H1 (cell line): Measurements from ENCODE around the gene SNRPD3. TPM values are rescaled to one million over a fixed set of nuclear protein-coding genes. Genes with fewer than 3 reads are reported as not detected.
"Not testable (repeated sequence)": the region's sequence is repeated elsewhere in the genome, so short reads cannot be mapped to it uniquely, and the experiment has no call there.

ENCODE experiments used
- CTCF ChIA-PET: fragments of 300-600 bp; sonication (Branson Sonifier 250); formaldehyde crosslinking; loops from one replicate; lab custom pipeline; 2021; ENCODE audit not compliant: partially characterized antibody; lab: Charles Lee
- POLR2A ChIA-PET: fragments of 300-600 bp; sonication (Branson Sonifier 250); formaldehyde crosslinking; loops from one replicate; lab custom pipeline; 2021; ENCODE audit warnings: inconsistent platforms; ENCODE audit not compliant: partially characterized antibody; lab: Charles Lee
- DNase-seq, 2 experiments: peaks; one replicate each; pipeline versions ENCODE4 v3.0.0 to v3.0.0-alpha.2; 2010 to 2022; ENCODE audit warnings: low spot score in 2 of 2, low read depth in 1 of 2, mixed read lengths in 1 of 2
- FAIRE-seq: peaks from 2 replicates; lab custom pipeline; 2011; peaks lifted over from hg19 to GRCh38; lab: Jason Lieb, UNC
- H2AFZ ChIP-seq: 2 replicates; pipeline ENCODE4 v1.8.1; 2012; ENCODE audit warnings: low read length, inconsistent platforms
- H2AK5ac ChIP-seq: 2 replicates; pipeline ENCODE4 v1.6.1; 2013; ENCODE audit warnings: low read depth, low read length
- H2BK120ac ChIP-seq: replicated peaks from 2 replicates; pipeline ENCODE3; 2013; ENCODE audit warnings: low read depth, low read length, inconsistent platforms
- H2BK12ac ChIP-seq: 2 replicates; pipeline ENCODE4 v1.6.1; 2013; ENCODE audit warnings: low read depth, low read length
- H2BK15ac ChIP-seq: 2 replicates; pipeline ENCODE4 v1.6.1; 2013; ENCODE audit warnings: low read length
- H2BK20ac ChIP-seq: 2 replicates; pipeline ENCODE4 v1.6.1; 2013; ENCODE audit warnings: low read length
- H2BK5ac ChIP-seq: 2 replicates; pipeline ENCODE4 v1.6.1; 2013; ENCODE audit warnings: low read depth, low read length
- H3K14ac ChIP-seq: 2 replicates; pipeline ENCODE4 v1.6.1; 2013; ENCODE audit warnings: inconsistent platforms; ENCODE audit not compliant: insufficient read length
- H3K18ac ChIP-seq: 2 replicates; pipeline ENCODE4 v1.6.1; 2013; ENCODE audit warnings: low read length; ENCODE audit errors: extremely low read depth
- H3K23ac ChIP-seq: 2 replicates; pipeline ENCODE4 v1.6.1; 2013; ENCODE audit warnings: inconsistent platforms; ENCODE audit not compliant: insufficient read length
- H3K23me2 ChIP-seq: 2 replicates; pipeline ENCODE4 v1.6.1; 2013; ENCODE audit warnings: low read depth, low read length
- H3K27ac ChIP-seq: 2 replicates; pipeline ENCODE4 v1.6.1; 2011; ENCODE audit warnings: low read depth, low read length, inconsistent platforms
- H3K27me3 ChIP-seq, 4 experiments: replicated peaks in 1 of 4; 1 replicate in 1 of 4; 2 replicates in 3 of 4; pipeline versions ENCODE4 v1.6.1 to v1.8.1; 2011 to 2013; ENCODE audit warnings: low read length in 3 of 4, mild to moderate bottlenecking in 3 of 4, inconsistent platforms in 2 of 4, mixed read lengths in 2 of 4, moderate library complexity in 1 of 4; ENCODE audit not compliant: control insufficient read depth in 3 of 4, insufficient read depth in 3 of 4; ENCODE audit errors: extremely low read depth in 1 of 4
- H3K36me3 ChIP-seq, 4 experiments: 2 replicates each; pipeline versions ENCODE4 v1.6.1 to v1.8.1; 2011 to 2013; ENCODE audit warnings: mild to moderate bottlenecking in 4 of 4, low read length in 3 of 4, moderate library complexity in 2 of 4, control low read depth in 1 of 4, inconsistent platforms in 1 of 4; ENCODE audit not compliant: insufficient read depth in 4 of 4, control insufficient read depth in 2 of 4
- H3K4ac ChIP-seq: replicated peaks from 2 replicates; pipeline ENCODE3; 2013; ENCODE audit warnings: low read length, low read depth, mixed read lengths, inconsistent platforms; ENCODE audit not compliant: insufficient read length
- H3K4me1 ChIP-seq, 4 experiments: replicated peaks in 1 of 4; 1 replicate in 1 of 4; 2 replicates in 3 of 4; pipeline versions ENCODE4 v1.6.1 to v1.8.1; 2011 to 2013; ENCODE audit warnings: low read length in 3 of 4, inconsistent platforms in 2 of 4, mixed read lengths in 1 of 4; ENCODE audit not compliant: insufficient read depth in 4 of 4, control insufficient read depth in 3 of 4
- H3K4me2 ChIP-seq, 2 experiments: 2 replicates each; pipeline versions ENCODE4 v1.6.1 to v1.8.1; 2011 to 2013; ENCODE audit warnings: low read depth in 2 of 2, low read length in 2 of 2, control low read depth in 1 of 2, inconsistent platforms in 1 of 2, mild to moderate bottlenecking in 1 of 2; ENCODE audit not compliant: insufficient read depth in 1 of 2
- H3K4me3 ChIP-seq, 4 experiments: fragments of 200-600, 300-600 bp in 1 of 4; sonication (generic), shearing (Covaris generic), sonication (Bioruptor Twin) in 1 of 4; 2 replicates each; pipeline versions ENCODE4 v1.5.1 to v1.8.1; 2011 to 2016; ENCODE audit warnings: low read length in 4 of 4, low read depth in 3 of 4, control low read depth in 2 of 4, inconsistent platforms in 2 of 4, mild to moderate bottlenecking in 2 of 4, mixed read lengths in 1 of 4, moderate library complexity in 1 of 4; ENCODE audit not compliant: insufficient read depth in 2 of 4; ENCODE audit errors: extremely low read depth in 1 of 4
- H3K56ac ChIP-seq: replicated peaks from 2 replicates; pipeline ENCODE3; 2013; ENCODE audit warnings: low read depth, mild to moderate bottlenecking, mixed read lengths, low read length, inconsistent platforms; ENCODE audit not compliant: insufficient read length
- H3K79me1 ChIP-seq: 2 replicates; pipeline ENCODE4 v1.6.1; 2013; ENCODE audit warnings: low read depth, low read length, control low read depth
- H3K79me2 ChIP-seq, 2 experiments: 2 replicates each; pipeline versions ENCODE4 v1.6.1 to v1.8.1; 2012 to 2013; ENCODE audit warnings: low read length in 2 of 2, mild to moderate bottlenecking in 2 of 2, inconsistent platforms in 1 of 2; ENCODE audit not compliant: insufficient read depth in 2 of 2, control insufficient read depth in 1 of 2
- H3K9ac ChIP-seq, 4 experiments: replicated peaks in 1 of 4; 1 replicate in 1 of 4; 2 replicates in 3 of 4; pipeline versions ENCODE4 v1.6.1 to v1.8.1; 2011 to 2013; ENCODE audit warnings: low read depth in 3 of 4, low read length in 3 of 4, control low read depth in 2 of 4, mild to moderate bottlenecking in 2 of 4, moderate library complexity in 2 of 4, inconsistent platforms in 1 of 4; ENCODE audit errors: extremely low read depth in 1 of 4
- H3K9me3 ChIP-seq, 2 experiments: 2 replicates each; pipeline versions ENCODE4 v1.6.1 to v1.8.1; 2012 to 2013; ENCODE audit warnings: mild to moderate bottlenecking in 2 of 2, moderate library complexity in 2 of 2, control low read depth in 1 of 2, inconsistent platforms in 1 of 2, low read depth in 1 of 2, low read length in 1 of 2, mixed read lengths in 1 of 2; ENCODE audit not compliant: insufficient read depth in 2 of 2
- H4K20me1 ChIP-seq, 2 experiments: replicated peaks in 1 of 2; 2 replicates each; pipeline versions ENCODE3 to v1.8.1; 2011 to 2013; ENCODE audit warnings: inconsistent platforms in 2 of 2, low read length in 2 of 2, mild to moderate bottlenecking in 1 of 2; ENCODE audit not compliant: insufficient read depth in 2 of 2, control insufficient read depth in 1 of 2
- H4K5ac ChIP-seq: 2 replicates; pipeline ENCODE4 v1.6.1; 2013; ENCODE audit warnings: low read length, low read depth, mixed read lengths, inconsistent platforms; ENCODE audit not compliant: insufficient read length
- H4K8ac ChIP-seq: 2 replicates; pipeline ENCODE4 v1.8.0; 2013; ENCODE audit warnings: mild to moderate bottlenecking, moderate library complexity, low read length, inconsistent platforms; ENCODE audit not compliant: insufficient read depth; ENCODE audit errors: extremely low read depth
- H4K91ac ChIP-seq: replicated peaks from 2 replicates; pipeline ENCODE3; 2013; ENCODE audit warnings: low read length, mixed read lengths, inconsistent platforms; ENCODE audit not compliant: insufficient read length
- WGBS, 2 experiments: shearing (Covaris generic) in 1 of 2; methylation state at CpG; one replicate each; pipeline versions ENCODE4 v1.1.6 to v1.1.7; 2013 to 2015; ENCODE audit warnings: low lambda C conversion rate in 2 of 2, mixed read lengths in 2 of 2, inconsistent platforms in 1 of 2, low coverage in 1 of 2, missing lambda C conversion rate in 1 of 2; ENCODE audit not compliant: insufficient replicate concordance in 2 of 2, insufficient coverage in 1 of 2, insufficient read length in 1 of 2; ENCODE audit errors: extremely low coverage in 1 of 2, missing lambda C conversion rate in 1 of 2; 5-methylcytosine and 5-hydroxymethylcytosine counted together
- polyA plus RNA-seq, 7 experiments: library from polyadenylated mRNA; depleted of rRNA in 3 of 7; stranded (reverse) in 5 of 7; unstranded in 2 of 7; fragments of >200 nt in 5 of 7; fragments of 200-250 nt in 2 of 7; gene quantifications; 1 replicate in 5 of 7; 2 replicates in 1 of 7; 4 replicates in 1 of 7; pipeline versions ENCODE4 v1.2.1 to v1.2.3, GENCODE V29; 2011 to 2013; ENCODE audit warnings: missing spikeins in 2 of 7, mixed read lengths in 2 of 7
- total RNA-seq: library from RNA; stranded (reverse); fragmentation: NEBNext Ultra II Directional; extraction: Animal tissue kit (Norgen Biotek cat#: 25700); gene quantifications from 2 replicates; pipeline ENCODE4 v1.2.1, GENCODE V29; 2021

SNRPD3 gene
- total and polyA plus RNA-seq, 2 of the 8 experiments (the other 6 are each of a cell fraction or from before 2014, with no cell fraction given) = 200 to 455 TPM

- H3K27ac ChIP-seq, H3K4ac ChIP-seq, H3K56ac ChIP-seq, H2BK12ac ChIP-seq, H4K20me1 ChIP-seq, H3K79me1 ChIP-seq, H4K5ac ChIP-seq, H3K14ac ChIP-seq, H2BK5ac ChIP-seq, H2BK20ac ChIP-seq, H2BK120ac ChIP-seq, H4K91ac ChIP-seq, H4K8ac ChIP-seq, H3K9me3 ChIP-seq, H3K9ac ChIP-seq, H3K23ac ChIP-seq, H3K18ac ChIP-seq, H3K4me3 ChIP-seq, H3K23me2 ChIP-seq, FAIRE-seq, H2AK5ac ChIP-seq, H3K4me1 ChIP-seq, H3K79me2 ChIP-seq, H3K27me3 ChIP-seq, H3K4me2 ChIP-seq, H2BK15ac ChIP-seq, H3K36me3 ChIP-seq, POLR2A ChIA-PET, DNase-seq, H2AFZ ChIP-seq: not testable (repeated sequence)
- CTCF ChIA-PET = interaction anchor here (0.6 kb wide), 1 partner anchor 12 kb away, joined by 4 read pairs; no protein-coding TSS in a partner anchor
- 96% methylated on average over 2 of the region's 2 CpGs; no CpG with 5 or more reads in 1 of the 2 experiments for WGBS, 2 experiments
These were observed 66.8 kb downstream of the SNRPD3 start for GRCh38 chr22:24622596-24622995.

Other genes starting within 250 kb of the SNRPD3 start
- 7.1 and 7.2 TPM in 2 replicates for gene ADORA2A, start 128.4 kb upstream of the SNRPD3 start, total RNA-seq
- 20.3 and 22.1 TPM in 2 replicates for gene ADORA2A, start 128.4 kb upstream of the SNRPD3 start, polyA plus RNA-seq (2011; rRNA removed)
- gene UPB1, start 60.7 kb upstream of the SNRPD3 start, total RNA-seq = not detected in 2 replicates
- gene UPB1, start 60.7 kb upstream of the SNRPD3 start, polyA plus RNA-seq (2011; rRNA removed) = 0.05 and 0.09 TPM in 2 replicates
- 74.3 and 85.2 TPM in 2 replicates for gene GUCD1, start 861 bp upstream of the SNRPD3 start, total RNA-seq
- gene GUCD1, start 861 bp upstream of the SNRPD3 start, polyA plus RNA-seq (2011; rRNA removed) = 128 and 135 TPM in 2 replicates
- gene LRRC75B, start 37.1 kb downstream of the SNRPD3 start, total RNA-seq = 10.9 and 12.2 TPM in 2 replicates
- 26.6 and 39.0 TPM in 2 replicates for gene LRRC75B, start 37.1 kb downstream of the SNRPD3 start, polyA plus RNA-seq (2011; rRNA removed)
- 14.0 and 14.4 TPM in 2 replicates for gene GGT1, start 47.2 kb downstream of the SNRPD3 start, total RNA-seq
- 29.2 and 44.8 TPM in 2 replicates for gene GGT1, start 47.2 kb downstream of the SNRPD3 start, polyA plus RNA-seq (2011; rRNA removed)
- gene PIWIL3, start 218.7 kb downstream of the SNRPD3 start, total RNA-seq = 0.33 and 0.34 TPM in 2 replicates
- gene PIWIL3, start 218.7 kb downstream of the SNRPD3 start, polyA plus RNA-seq (2011; rRNA removed) = 0.03 and 0.09 TPM in 2 replicates